ENCODE measurements around the gene GPHN. TPM values are rescaled to one million over a fixed set of nuclear protein-coding genes. Genes with fewer than 3 reads are reported as not detected.
"Not testable (repeated sequence)": the region's sequence is repeated elsewhere in the genome, so short reads cannot be mapped to it uniquely, and the experiment has no call there.

The GPHN gene
- total RNA-seq, 1 donor from 2014 or later: 24.9 TPM

DNA sequence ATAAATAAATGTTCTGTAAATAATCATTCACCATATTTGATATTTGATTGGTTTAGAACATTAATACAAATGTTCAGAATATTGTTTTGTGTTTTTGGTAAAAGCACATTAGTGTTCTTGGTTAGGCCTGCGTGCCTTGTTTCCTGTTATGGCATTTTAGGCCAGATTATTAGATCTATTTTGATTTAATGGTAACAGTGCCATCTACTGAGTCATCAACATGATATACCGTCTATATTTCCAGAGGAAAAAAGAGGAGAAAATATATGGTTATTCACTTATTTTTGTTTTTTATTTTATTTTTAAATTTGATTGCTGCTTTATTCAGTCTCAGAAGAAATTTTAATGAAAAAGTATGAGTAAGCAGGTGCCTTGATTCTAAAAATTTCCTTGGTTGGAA lies 60.3 kb downstream of the GPHN start:
- no peak for DNase-seq (ENCODE audit: low spot score, unreplicated experiment)
- Mint-ChIP-seq H3K4me1 (ENCODE audit: low read depth) (no peaks in the 10 kb centered on the region), H3K4me3 (ENCODE audit: low read depth) (no peak overlapping the region), H3K27ac (no peak overlapping the region), H3K36me3 (ENCODE audit: insufficient read depth) (peaks cover 6% of the 10 kb centered on the region), H3K27me3 (no peaks in the 10 kb centered on the region), H3K9me3 (ENCODE audit: low read depth) (peaks cover 20% of the 10 kb centered on the region)
- TF ChIP-seq, protein P1, sequence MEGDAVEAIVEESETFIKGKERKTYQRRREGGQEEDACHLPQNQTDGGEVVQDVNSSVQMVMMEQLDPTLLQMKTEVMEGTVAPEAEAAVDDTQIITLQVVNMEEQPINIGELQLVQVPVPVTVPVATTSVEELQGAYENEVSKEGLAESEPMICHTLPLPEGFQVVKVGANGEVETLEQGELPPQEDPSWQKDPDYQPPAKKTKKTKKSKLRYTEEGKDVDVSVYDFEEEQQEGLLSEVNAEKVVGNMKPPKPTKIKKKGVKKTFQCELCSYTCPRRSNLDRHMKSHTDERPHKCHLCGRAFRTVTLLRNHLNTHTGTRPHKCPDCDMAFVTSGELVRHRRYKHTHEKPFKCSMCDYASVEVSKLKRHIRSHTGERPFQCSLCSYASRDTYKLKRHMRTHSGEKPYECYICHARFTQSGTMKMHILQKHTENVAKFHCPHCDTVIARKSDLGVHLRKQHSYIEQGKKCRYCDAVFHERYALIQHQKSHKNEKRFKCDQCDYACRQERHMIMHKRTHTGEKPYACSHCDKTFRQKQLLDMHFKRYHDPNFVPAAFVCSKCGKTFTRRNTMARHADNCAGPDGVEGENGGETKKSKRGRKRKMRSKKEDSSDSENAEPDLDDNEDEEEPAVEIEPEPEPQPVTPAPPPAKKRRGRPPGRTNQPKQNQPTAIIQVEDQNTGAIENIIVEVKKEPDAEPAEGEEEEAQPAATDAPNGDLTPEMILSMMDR (IDR thresholded peaks at IDR 0.05; ENCODE audit: unreplicated experiment): no peak

DNA sequence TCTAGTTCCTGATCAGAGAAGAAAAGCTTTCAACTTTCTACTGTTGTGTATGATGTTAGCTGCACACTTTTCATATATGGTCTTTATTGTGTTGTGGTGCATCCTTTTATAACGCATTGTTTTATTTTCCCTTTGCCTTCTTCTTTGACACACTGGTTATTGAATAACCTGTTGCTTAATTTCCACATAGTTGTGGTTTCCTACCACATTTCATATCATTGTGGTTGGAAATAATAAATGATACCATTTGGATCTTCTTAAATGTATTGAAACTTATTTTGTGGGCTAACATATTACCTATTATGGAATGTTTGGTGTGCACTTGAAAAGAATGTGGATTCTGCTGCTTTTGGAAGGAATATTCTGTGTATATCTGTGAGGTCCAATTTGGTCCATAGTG lies 64.9 kb downstream of the GPHN start:
- H3K4me1 Mint-ChIP-seq (ENCODE audit: low read depth): no peaks in the 10 kb centered on the region
- H3K36me3 Mint-ChIP-seq (ENCODE audit: insufficient read depth): peaks cover 16% of the 10 kb centered on the region
- peaks cover 39% of the 10 kb centered on the region for H3K9me3 Mint-ChIP-seq (ENCODE audit: low read depth)
- no peak overlapping the region for H3K4me3 Mint-ChIP-seq (ENCODE audit: low read depth)
- TF ChIP-seq, protein P1 (IDR thresholded peaks at IDR 0.05; ENCODE audit: unreplicated experiment): no peak
- H3K27me3 Mint-ChIP-seq: no peaks in the 10 kb centered on the region
- no peak overlapping the region for H3K27ac Mint-ChIP-seq
- no peak for DNase-seq (ENCODE audit: low spot score, unreplicated experiment)

DNA sequence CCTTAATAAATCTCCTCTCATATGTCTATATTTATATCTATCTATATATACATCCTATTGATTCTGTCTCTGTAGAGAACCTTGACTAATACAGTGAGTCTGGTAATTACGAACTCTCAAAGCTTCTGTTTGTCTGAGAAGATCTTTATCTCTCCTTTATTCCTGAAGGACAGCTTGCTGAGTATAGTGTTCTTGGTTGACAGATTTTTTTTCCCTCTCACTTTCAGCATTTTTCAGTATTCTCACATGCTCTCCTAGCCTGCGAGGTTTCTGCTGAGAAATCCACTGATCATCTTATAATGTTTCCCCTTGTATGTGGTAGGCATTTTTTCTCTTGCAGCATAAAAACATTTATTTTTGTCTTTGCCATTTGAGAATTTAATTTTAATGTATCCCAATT lies 67.1 kb downstream of the GPHN start:
- TF ChIP-seq, protein P1 (IDR thresholded peaks at IDR 0.05; ENCODE audit: unreplicated experiment): no peak
- H3K9me3 Mint-ChIP-seq (ENCODE audit: low read depth): peaks cover 54% of the 10 kb centered on the region

DNA sequence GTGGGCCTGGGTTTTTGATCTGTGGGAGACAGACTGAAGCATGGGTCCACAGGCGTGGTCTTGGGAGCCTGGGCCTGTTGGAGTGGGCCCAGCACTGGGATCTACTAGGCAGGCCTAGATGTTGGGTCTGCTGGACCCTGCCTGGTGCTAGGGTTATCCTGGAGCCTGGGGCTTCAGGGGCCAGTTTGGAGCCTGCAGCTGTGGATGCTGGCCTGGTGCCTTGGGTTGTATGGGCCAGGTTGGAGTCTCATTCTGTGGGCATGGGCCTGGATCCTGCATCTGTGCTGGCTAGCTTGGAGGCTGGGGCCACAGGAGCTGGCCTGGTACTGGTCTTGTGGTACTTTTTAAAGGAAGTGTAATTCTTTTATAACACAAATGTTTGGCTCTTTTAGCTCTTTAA lies 68.0 kb downstream of the GPHN start:
- Mint-ChIP-seq H3K36me3 (ENCODE audit: insufficient read depth) (peaks cover 16% of the 10 kb centered on the region), H3K27ac (no peak overlapping the region), H3K4me3 (ENCODE audit: low read depth) (no peak overlapping the region), H3K27me3 (no peaks in the 10 kb centered on the region), H3K4me1 (ENCODE audit: low read depth) (no peaks in the 10 kb centered on the region), H3K9me3 (ENCODE audit: low read depth) (peaks cover 55% of the 10 kb centered on the region)
- TF ChIP-seq, protein P1 (IDR thresholded peaks at IDR 0.05; ENCODE audit: unreplicated experiment): no peak
- DNase-seq (ENCODE audit: low spot score, unreplicated experiment): no peak

More for the DNA sequence above, 67.1 kb downstream of the GPHN start:
- Mint-ChIP-seq H3K4me3 (ENCODE audit: low read depth) (no peak overlapping the region), H3K36me3 (ENCODE audit: insufficient read depth) (peaks cover 16% of the 10 kb centered on the region), H3K27ac (no peak overlapping the region), H3K4me1 (ENCODE audit: low read depth) (no peaks in the 10 kb centered on the region), H3K27me3 (no peaks in the 10 kb centered on the region)
- no peak for DNase-seq (ENCODE audit: low spot score, unreplicated experiment)

DNA sequence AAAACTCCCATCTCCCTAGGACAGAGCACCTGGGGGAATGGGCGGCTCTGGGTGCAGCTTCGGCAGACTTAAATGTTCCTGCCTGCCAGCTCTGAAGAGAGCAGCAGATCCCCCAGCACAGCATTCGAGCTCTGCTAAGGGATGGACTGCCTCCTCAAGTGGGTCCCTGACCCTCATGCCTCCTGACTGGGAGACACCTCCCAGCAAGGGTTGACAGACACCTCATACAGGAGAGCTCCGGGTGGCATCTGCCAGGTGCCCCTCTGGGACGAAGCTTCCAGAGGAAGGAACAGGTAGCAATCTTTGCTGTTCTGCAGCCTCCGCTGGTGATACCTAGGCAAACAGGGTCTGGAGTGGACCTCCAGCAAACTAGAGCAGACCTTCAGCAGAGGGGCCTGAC lies 79.8 kb downstream of the GPHN start:
- not testable (repeated sequence) for H3K36me3 Mint-ChIP-seq (ENCODE audit: insufficient read depth); DNase-seq (ENCODE audit: low spot score, unreplicated experiment); H3K4me3 Mint-ChIP-seq (ENCODE audit: low read depth); H3K4me1 Mint-ChIP-seq (ENCODE audit: low read depth); H3K27me3 Mint-ChIP-seq; H3K27ac Mint-ChIP-seq
- H3K9me3 Mint-ChIP-seq (ENCODE audit: low read depth): peaks cover 44% of the 10 kb centered on the region

DNA sequence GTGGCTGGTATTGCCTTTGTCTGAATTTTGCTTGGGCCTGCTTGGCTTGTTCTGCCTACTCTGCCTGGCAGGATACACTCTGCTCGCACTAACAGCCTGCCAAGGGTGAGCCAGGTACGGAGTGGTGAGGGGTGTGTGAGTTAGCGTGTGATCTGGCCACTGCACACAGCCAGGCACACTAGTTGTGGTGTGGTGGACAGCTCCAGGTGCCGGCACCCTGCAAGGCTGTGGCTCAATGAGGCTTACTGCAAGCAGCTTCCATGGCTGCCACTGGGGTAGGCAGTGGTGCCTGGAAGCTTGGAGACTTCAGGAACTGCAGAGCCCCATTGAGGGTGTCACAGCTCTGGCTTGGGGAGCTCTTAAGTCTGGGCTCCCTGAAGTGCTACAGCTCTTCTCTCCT lies 87.4 kb downstream of the GPHN start:
- TF ChIP-seq, protein P1 (IDR thresholded peaks at IDR 0.05; ENCODE audit: unreplicated experiment): no peak
- Mint-ChIP-seq H3K36me3 (ENCODE audit: insufficient read depth) (no peaks in the 10 kb centered on the region), H3K4me1 (ENCODE audit: low read depth) (no peaks in the 10 kb centered on the region), H3K4me3 (ENCODE audit: low read depth) (no peak overlapping the region), H3K9me3 (ENCODE audit: low read depth) (peaks cover 21% of the 10 kb centered on the region), H3K27ac (no peak overlapping the region), H3K27me3 (no peaks in the 10 kb centered on the region)
- no peak for DNase-seq (ENCODE audit: low spot score, unreplicated experiment)

All from progenitor cell of endocrine pancreas (in vitro differentiated cells).